HG02759 (cell line): ENCODE data around the gene LARGE1.
"Not testable (repeated sequence)": the region's sequence is repeated elsewhere in the genome, so short reads cannot be mapped to it uniquely, and the experiment has no call there.

Experiments
- ATAC-seq: cut with Tn5 transposase; IDR thresholded peaks from one replicate; pipeline ENCODE4 v1.9.1; 2021; ENCODE audit warnings: mild to moderate bottlenecking, moderate library complexity; ENCODE audit not compliant: unreplicated experiment

LARGE1 gene

DNA sequence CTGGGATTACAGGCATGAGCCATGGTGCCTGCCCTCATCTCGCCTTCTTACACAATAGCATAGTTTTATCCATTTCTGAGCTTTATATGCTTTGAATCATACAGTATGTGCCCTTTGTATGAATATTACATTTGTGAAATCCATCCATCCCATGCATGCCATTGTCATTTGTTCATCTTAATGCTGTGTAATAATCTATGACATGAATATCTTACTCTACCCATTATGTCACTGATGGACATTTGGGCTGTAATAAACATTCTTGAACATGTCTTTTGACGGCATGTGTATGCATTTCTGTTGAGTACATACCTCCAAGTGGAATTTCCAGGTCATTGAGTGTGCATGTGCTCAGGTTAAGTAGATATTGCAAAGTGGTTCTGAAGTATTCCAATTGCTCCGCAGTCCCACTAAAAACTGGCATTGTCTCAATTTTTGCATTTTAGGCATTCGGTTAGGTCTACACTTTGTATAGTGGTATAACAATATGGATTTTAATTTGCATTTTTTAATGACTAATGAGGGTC lies 522.8 kb downstream of the LARGE1 start:
- no peak for ATAC-seq

DNA sequence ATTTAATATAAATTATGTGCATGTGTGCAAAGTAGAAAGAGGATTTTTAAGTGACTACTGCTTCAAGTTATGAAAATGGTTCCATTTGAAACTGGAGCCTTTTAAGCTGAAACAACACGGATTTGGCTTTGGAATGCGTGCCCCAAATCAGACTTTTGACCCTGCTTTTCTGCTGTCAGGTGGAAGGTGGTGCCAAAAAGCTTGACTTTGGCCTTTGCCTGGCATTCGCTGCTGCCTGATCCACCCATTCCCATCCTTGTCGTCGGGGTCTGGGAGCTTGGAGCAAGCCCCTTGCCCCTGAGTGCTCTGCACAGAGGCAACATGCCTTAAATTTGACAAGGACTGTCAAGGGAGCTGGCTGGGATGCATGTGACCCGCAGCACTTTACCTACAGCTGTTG lies 526.8 kb downstream of the LARGE1 start:
- no peak for ATAC-seq

- no peak for ATAC-seq
Measured at GRCh38 chr22:33391298-33391697, 529.0 kb downstream of the LARGE1 start.

- no peak for ATAC-seq
Measured at GRCh38 chr22:33389936-33390335, 530.3 kb downstream of the LARGE1 start.

- no peak for ATAC-seq
Measured at GRCh38 chr22:33386270-33386669, 534.0 kb downstream of the LARGE1 start.

GRCh38 chr22:33385611-33386010 lies 534.7 kb downstream of the LARGE1 start:
- ATAC-seq = no peak

- ATAC-seq = no peak
Measured at GRCh38 chr22:33382436-33382835, 537.8 kb downstream of the LARGE1 start.

DNA sequence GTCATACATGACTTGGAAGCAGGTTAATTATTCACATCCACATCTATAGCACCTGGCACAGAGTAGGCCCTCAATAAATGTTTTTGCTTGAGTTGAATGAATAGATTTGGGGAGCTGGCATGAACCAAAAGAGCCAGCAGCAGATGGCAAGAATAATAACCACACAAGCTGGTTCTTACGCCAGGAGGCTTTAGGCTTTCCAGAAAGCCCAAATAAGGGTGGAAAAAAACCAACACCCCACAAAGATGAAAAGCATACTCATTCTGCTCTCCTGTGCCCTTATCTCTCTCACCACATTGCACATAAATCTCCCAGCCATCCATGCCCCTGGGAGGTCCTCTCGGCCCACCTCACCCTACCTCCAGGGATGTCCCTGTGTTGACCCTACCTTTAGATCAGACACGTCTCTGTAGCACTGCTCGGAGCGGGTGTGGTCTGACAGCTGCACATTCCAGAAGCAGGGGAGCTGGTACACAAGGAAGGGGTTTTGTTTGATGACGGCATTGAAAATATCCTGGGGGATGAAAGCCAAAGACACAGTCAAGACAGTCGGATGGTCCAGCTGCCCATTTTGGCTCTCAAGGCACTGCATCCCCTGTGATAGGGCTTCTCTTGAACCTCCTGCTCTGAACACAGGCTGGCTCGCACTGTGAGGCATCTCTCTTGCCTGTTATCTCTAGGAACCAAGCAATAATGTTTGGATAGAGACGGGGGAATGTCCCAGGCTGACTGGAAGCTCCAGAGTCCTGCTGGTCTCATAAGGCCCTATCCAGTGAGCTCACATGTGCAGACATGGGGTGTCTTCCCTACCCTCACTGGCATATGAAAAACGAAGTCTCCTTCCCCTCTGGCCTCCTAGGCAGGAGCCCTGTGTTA lies 538.5 kb downstream of the LARGE1 start:
- no peak for ATAC-seq

DNA sequence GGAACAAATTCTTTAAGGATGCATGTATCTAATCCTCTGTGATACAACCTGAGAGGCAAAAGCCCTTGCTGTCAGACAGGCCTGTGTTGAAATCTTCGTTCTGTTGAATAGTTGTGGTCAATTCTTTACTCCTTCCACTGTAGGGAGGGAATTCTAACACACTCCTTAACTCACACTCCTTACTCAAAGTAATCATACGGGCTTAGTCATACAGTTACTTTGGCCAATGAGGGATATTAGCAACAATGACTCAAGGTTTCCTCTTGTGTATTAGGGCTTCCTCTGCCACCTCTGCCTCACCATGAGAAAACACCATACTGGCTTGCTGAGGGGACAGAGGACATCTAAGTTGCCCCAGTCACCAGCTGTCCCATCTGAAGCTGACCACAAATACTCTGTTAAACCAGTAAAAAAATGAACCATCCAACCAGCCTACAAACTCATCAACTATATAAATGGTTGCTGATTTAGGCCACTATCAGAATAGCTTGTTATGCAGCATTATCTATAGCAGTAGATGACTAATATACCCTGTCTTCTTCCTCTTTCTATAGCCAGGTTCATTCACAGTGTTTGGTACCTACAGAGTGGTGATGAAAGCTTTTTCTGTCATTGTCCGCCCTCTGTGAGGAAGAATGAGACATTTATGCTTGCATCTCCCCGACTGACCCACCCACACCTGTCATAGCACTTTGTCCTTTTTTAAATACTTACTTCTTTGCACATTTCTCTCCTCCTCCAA lies 539.3 kb downstream of the LARGE1 start:
- no peak for ATAC-seq

GRCh38 chr22:33379836-33380235 lies 540.4 kb downstream of the LARGE1 start:
- ATAC-seq = no peak

DNA sequence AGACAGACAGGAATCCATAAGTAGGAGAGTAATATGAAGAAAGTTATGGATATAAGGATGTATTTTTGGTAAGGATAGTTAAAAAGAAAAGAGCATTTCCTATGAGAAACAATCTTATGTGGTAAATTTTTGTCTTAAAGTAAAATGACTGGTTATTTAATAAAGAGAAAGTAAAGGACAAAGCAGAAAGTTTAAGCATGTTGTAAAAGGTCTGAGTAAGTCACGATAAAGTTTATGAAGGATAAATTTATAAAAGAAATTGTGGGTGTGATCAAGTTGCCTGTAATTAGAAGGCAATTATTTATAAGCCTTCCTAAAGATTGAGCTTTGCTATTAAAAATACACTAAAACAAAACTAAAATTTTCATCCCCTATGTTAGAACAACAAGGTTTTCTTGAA lies 547.4 kb downstream of the LARGE1 start:
- ATAC-seq = no peak

DNA sequence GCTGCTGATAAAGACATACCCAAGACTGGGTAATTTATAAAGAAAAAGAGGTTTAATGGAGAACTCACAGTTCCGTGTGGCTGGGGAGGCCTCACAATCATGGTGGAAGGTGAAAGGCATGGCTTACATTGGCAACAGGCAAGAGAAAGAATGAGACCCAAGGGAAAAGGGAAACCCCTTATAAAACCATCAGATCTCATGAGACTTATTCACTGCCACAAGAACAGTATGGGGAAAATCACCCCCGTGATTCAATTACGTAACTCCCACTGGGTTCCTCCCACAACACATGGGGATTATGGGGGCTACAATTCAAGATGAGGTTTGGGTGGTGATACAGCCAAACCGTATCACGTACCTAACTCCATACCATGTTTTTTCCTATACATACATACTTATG lies 557.0 kb downstream of the LARGE1 start:
- not testable (repeated sequence) for ATAC-seq

GRCh38 chr22:33362702-33363101 lies 557.6 kb downstream of the LARGE1 start:
- ATAC-seq = no peak

GRCh38 chr22:33361581-33361980 lies 558.7 kb downstream of the LARGE1 start:
- ATAC-seq = no peak

DNA sequence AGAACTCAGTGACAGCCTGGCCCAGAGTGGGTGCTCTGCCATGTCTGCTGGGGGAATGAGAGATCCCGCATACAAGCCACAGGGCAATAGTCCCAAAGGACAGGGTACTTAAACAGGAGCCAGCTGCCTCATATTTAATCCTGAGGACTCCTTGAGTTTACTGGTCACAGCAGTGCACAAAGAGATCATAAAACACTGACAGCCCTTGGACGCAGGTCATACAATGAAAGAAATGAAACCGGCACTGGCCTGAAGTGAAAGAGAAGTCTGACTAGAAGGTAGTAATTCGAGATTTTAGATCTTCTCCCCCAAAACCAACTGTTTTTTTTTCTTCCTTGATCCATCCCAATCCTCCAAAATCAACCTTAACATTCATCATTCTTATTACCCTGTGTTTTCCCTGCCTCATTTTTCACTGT lies 562.3 kb downstream of the LARGE1 start:
- ATAC-seq = no peak

DNA sequence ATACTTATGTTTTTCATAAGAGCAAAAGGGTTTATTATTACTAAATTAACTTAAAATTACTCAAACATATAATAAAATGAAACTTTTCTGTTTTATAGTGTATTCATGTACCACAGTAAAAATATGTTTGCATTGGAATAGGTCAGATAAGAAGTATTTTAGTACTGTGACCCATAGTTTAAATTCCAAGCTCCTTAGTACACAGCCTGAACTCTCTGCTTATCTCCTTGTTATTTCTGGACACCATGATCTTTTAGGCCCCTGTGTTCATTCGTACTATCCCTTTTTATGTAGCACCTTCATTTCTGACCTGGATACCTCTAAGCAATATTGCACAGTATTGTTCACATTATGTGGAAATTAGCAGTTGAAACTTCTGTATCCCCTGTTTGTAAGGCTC lies 565.3 kb downstream of the LARGE1 start:
- no peak for ATAC-seq

DNA sequence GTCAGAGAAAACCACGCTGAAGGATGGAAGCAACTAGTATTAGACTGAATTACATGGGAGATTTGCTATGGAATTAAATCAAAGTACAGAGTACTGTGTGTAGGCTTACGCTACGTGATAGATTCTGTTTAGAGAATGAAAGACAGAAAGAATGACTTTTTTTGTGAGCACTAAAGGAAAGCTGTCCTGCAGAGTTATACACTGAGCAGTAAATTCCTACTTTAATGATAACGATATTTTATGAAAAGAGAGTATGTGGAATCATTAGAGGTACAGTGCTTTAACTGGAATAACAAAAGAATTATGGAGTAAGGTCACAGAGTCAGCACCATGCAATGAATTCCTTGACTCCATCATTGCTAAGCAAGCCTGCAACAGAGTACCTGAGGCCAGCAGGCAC lies 566.8 kb downstream of the LARGE1 start:
- no peak for ATAC-seq

GRCh38 chr22:33352768-33353167 lies 567.5 kb downstream of the LARGE1 start:
- ATAC-seq = no peak

DNA sequence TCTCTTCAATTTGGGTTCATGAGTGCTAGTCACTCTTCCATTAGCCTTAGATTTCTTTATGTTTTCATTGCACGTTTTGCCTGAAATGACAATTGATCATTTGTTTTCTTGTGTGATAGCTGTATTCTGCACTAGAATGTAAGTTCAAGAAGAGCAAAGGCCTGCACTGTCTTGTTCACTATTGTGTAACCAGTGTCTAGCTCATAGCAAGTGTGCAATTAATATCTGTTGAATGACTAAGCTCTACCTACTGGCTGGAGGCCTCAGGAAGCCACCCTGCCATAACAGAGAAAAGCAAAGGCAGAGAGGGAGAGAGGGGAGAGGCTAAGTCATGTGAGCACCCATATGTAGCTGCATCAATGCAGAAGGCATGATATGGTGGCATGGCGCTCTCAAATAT lies 569.3 kb downstream of the LARGE1 start:
- ATAC-seq = no peak

- no peak for ATAC-seq
Measured at GRCh38 chr22:33350491-33350890, 569.8 kb downstream of the LARGE1 start.

- ATAC-seq = no peak
Measured at GRCh38 chr22:33347002-33347401, 573.3 kb downstream of the LARGE1 start.

GRCh38 chr22:33341611-33342010 lies 578.7 kb downstream of the LARGE1 start:
- ATAC-seq = no peak
